ENCODE results near the gene C1orf35.
"Not testable (repeated sequence)": the region's sequence is repeated elsewhere in the genome, so short reads cannot be mapped to it uniquely, and the experiment has no call there.

C1orf35 gene

DNA sequence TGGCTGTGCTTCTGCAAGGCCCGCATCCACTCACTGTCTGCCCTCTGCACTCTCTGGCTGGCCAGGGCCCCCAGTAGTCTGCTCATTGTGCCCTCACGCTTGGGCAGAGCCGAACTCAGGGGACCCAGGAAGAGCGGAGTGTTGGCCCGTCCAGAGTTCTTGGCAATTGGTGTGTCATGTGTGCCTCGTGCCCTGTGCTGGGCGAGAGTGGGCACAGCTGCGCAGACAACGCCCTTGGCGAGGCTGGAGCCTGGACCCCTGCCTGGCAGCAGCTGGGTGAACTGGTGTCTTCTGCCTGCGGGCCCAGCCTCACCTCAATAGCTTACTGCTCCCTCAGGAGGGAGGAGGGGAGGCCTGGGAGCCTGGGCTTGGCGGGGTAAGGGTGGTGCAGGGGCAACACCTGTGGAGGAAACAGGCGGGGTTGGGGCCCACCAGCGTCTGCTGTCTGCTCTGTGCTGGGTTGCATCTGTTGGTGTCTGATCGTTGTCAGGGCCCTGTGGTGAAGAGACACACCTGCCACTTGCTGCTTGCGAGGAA lies 39.1 kb upstream of the C1orf35 start:
- DNase-seq (ENCODE audit: low spot score), result no peak

DNA sequence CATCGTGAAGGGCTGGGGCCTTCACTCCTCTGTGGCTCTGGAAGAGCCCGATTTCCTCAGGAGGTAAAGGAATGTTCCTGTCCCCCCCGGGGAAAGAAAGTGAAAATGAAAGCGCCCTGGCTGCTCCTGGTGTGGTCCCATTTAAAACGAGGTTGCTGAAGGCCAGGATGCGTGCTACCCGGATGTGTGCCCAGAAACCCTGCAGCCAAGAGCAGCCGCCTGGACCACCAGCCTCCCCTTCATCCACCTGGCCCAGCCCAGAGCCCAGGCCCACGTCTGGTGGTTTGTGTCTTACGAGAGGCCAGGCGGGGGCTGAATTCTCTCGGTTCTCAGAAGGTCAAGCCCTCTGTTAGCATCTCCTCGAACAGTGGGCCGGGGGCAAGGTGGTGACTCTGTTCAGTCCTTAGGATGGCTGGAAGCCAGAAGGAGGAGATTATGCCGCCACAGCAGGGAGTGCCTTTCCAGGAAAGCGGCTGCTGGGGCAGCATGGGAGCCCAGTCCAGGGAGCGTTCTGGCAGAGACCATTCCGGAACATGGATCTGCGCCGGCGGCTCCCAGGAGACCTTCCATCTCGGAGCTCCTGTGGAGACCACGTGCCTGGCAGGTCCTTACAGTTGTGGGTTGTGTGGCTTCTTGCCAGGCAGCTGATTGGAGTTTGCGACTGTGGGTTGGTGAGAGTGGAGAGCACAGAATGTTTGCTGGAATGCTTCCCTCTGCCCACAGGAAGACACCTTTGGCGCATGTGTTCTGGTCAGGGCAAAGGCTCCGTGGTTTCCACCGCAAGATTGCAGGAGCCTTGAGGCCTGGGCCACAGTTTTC lies 38.3 kb upstream of the C1orf35 start:
- DNase-seq (ENCODE audit: low spot score), result peak; percentile 63

DNA sequence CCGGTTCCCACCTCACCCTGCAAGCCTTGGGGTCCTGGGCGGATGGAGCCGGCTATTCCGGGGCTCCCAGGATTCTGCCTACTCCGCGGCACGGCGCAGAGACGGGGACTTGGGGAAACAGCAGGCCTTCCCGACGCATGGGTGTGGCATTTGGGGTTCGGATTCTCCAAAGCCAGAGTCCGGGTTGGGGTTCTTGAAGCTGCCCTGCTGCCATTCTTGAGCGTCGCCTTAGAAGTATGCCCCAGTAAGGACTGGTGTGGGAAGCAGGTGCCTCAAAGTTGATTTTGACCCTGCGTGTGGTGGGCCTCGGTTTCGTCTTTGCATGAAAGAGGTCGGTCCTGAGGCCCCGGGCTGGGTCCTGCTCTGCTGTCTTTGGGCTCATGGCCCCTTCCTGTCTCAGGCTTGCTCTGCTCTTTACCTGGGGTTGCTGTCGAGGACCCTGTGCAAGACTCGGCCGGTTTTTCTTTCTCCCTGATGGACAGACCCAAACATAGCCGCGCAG lies 37.6 kb upstream of the C1orf35 start:
- no peak for DNase-seq (ENCODE audit: low spot score)

DNA sequence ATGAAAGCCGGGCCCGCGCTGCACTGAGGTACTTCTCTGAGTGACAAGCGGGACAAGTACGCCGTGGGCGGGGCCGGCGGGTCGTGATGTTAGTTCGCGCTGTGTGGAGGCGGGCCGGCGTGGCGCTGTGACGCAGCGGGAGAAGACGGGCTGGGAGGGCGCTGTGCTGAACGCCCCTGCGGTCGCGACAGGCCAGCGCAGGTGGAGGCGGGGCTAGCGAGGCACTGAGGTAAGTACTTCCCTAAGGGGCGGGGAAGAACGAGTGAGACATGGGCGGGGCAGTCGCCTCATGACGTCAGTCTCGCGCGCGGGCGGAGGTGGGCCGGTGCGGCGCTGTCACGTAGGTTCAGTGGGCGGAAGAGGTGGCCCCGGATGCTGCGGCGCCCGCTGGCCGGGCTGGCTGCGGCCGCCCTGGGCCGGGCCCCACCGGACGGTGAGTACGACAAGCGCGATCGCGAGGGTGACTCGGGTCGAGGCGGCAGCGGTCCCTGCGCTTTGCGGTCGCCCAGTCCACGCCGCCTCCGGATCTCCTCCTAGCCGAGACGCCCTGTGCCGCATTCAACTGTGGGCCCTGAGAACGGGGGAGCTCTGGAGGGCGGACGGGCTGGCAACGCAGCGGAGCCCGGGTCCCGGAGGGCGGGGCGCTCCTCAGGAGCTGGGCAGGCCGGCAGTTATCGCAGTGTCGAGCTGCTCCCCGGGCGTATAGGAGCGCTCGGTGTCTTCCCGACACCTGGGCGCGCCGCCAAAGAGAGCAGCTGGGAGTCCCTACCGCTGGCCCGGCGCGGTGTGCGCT lies 37.0 kb upstream of the C1orf35 start, which contains the start of gene GUK1:
GUK1 (plus strand) TSS at position 349 of the 793 bp plus-strand sequence; CDS start at position 373, 24 bp downstream.
- DNase-seq (ENCODE audit: low spot score), result peak; percentile 96

DNA sequence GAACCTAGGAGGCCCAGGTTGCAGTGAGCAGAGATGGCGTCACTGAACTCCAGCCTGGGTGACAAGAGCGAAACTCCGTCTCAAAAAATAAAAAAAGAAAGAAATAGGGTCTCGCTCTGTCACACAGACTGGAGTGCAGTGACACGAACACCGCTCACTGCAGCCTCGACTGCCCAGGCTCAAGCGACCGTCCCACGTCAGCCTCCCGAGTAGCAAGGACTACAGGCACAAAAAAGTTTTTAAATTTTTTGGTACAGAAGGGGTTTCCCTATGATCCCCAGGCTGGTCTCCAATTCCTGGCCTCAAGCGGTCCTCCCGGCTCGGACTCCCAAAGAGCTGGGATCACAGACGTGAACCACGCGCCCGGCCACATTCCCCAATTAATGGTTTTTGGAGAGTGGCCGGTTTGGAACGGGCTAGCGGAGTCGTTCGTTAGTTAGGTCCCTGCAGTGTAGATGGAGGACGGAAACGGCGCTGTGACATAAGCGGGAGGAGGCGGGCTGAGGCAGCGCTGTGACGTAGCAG lies 36.3 kb upstream of the C1orf35 start:
- no peak for DNase-seq (ENCODE audit: low spot score)

DNA sequence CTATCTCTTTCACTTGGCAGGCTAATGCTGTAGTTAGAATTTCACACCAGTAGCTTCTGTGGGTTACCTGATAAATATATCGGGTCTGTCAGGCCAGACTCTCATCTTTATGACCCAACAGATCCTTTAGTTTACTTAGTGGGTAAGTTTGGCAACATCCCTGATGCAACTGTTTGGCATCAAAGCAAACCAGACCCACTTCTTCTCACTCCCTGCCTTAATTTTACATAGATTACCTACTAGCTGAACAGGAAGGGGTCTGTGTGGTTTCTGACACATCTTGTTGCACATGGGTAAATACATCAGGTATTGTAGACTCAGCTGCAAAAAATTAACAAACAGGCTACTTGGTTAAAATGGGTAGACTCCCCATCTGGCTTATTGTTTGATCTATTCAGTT lies 33.8 kb upstream of the C1orf35 start:
- DNase-seq (ENCODE audit: low spot score), result no peak

DNA sequence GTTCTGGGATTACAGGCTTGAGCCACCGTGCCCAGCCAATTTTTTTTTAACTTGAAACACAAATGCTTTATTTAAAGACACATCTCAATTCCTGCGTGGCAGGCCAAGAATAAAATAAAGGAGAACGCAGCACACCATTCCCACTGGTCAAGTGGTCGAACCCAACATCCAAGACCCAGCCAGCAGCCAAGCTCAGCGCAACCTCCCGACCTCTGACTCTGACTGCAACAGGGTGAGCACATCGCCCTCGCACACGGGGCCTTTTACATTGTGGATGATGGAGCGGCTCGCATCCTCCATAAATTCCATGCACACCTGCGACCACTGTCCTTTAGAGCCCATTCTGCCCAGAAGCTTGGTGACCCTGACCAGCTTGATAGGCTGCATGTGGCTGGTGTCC lies 31.5 kb upstream of the C1orf35 start:
- no peak for DNase-seq (ENCODE audit: low spot score)

DNA sequence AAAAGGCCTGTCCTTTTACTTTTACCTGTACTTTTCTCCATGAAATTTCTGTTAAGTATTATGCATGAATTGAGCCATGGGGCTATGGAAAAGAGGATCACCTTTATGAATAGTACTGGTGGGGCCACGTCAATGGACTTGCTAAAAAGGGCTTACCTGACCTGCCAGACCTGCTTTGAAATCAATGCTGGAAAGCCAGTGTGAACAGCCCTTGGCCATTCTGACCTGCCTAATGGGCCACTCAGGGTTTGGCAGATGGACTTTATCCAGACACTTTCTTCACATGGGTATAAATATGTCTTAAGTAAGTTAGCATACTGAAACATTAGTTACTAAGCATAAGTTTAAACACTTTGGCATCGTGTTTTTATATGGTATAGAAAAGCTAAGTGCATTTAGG lies 28.6 kb upstream of the C1orf35 start:
- DNase-seq (ENCODE audit: low spot score), result no peak

DNA sequence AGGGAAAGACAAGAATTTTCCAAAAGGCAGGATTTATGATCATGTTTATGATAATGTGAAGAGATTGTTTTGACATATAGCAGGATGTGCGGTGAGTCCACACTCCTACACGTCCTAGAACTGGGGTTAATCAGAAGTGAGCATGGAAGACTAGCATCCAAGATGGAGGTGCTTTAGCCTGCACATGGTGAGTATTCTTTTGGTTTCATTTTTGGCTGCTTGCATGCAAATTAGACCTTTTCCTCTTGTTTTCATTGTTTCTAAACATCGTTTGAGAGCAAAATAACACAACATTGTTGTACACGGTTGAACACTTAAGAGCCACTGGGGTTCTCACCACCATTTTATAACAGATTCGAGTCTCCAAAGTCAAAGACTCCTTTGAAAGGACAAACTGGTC lies 22.1 kb upstream of the C1orf35 start:
- DNase-seq (ENCODE audit: low spot score), result no peak

DNA sequence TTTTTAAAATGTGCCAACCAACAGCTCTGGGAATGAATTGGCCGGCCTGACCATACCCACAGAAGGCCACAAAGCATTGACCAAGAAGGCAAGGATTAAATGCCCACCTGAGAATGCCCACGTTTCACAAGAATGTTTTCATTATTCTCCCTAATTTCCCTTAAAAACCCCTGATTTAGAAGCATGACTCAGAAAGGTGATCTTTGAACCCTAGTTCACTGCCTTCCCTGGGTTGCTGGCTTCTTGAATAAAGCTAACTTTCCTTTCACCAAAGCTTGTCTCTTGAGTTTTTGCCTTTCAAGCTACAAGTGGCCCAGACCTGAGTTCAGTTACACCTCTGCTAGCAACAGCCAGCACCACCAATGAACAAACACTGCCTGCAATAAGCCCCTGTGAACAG lies 20.4 kb upstream of the C1orf35 start:
- no peak for DNase-seq (ENCODE audit: low spot score)

DNA sequence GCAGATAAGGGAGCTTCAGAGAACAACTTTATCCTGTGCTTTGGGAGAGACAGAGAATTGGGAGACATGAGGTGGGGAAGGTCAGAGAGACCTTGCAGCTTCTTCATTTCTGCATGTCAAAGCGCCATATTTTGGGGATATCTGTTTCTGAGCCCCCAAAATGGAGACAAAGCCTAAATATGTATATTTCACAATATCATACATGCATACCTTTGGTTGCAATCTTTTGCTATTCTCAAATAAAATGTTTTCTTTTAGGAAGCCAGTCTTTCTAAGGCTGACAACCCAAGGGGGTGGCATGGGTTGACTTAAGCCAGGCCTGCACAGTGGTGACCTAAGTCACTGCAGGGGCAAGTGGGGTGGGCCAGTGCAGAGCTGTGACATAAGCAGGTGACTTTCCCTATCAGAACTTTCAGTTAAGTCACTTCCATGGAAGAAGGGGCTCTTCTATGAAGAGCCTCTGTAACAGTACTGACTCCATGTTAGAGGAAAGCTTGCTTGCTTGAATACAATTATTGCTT lies 19.9 kb upstream of the C1orf35 start:
- no peak for DNase-seq (ENCODE audit: low spot score)

DNA sequence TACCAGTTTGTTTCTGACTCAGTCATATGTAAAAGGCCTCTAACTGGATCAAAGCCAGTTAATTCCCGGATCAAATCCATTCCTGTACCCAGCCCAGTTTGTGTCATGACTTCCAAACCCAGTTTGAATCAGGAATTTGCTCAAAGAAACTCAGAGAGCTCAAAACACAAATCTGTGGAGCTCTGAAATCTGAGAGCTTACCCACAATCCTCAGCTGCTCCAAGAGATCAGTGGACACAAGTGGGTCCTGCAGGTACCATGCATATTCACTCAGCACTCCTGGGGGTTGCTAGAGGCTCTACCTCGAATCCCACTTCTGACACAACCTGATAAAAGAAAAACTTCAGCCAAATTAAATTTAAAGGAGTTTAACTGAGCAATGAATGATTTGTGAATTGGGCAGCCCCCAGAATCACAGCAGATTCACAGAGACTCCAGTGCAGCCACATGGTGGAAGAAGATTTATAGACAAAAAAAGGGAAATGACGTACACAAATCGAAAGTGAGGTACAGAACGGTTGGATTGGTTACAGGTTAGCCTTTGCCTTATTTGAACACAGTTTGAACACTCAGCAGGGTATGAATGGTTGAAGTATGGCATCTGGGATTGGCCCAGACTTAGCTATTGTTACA lies 17.8 kb upstream of the C1orf35 start:
- DNase-seq (ENCODE audit: low spot score), result no peak

DNA sequence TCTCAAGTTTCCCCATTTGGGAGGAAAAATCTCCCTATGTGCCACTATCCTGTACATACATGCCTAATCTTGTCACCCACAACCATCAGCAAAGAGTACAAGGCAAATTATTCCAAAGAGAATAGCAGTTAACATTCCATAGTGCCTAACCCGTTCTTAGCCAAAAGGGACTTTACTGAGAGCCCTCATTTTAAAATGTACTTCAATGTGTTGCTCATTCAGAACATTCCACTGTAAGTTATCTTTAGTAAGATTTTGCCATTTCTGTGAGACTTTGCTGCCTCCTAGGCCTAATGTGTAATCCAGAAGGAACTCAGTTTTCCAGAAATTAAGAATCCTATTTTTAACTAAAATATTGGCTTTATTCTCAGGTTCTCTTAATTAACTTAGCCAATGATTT lies 17.2 kb upstream of the C1orf35 start:
- no peak for DNase-seq (ENCODE audit: low spot score)

DNA sequence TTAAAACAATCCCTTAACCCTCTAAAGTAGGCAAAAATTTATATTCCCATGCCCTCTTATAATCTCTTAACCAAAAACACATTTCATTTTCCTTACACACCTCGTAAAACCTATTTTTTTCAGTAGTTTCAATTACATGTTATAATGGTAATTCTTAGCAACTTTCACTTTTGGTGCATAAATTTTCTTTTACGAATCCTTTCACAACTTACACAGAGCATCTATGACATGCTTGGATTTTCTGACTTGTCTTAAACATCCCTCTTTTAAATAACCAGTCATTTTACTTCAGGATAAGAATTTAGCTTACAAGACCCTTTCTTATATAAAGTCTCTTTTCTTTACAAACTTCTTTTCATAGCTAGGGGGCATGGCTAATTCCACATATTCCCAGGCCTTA lies 14.9 kb upstream of the C1orf35 start:
- no peak for DNase-seq (ENCODE audit: low spot score)

DNA sequence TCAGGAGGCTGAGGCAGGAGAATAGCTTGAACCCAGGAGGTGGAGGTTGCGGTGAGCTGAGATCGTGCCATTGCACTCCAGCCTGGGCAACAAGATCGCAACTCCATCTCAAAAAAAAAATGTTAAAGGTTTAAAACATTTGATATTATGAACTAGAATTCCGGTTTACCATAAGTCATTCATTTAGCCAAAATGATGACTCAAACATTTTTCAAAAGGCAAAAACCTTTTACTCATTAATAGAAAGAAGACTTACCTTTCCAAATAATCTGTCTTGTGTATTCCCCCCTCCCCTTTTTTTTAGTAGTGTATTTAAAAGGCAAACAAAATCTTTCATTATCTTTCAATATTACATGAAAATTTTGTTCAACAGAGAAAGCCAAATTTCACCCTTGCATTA lies 14.2 kb upstream of the C1orf35 start:
- no peak for DNase-seq (ENCODE audit: low spot score)

DNA sequence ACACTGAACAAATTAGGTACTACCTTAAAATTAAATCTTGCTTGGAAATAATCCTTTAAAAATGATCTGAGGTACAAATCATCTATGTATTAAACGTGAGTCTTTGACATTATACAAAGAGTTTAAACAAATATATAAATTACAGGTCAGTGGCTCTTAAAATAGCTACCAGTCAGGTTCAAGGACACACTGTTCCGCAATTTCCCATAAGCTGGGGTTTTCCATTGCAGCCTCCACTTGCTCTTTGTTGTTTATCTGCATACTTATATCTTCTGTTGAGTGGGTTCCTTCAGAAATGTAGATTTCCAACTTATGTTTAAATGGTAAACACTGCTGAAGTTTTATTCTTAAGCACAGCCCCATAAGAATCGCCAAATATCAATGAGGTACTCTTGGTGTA lies 11.7 kb upstream of the C1orf35 start:
- DNase-seq (ENCODE audit: low spot score), result no peak

DNA sequence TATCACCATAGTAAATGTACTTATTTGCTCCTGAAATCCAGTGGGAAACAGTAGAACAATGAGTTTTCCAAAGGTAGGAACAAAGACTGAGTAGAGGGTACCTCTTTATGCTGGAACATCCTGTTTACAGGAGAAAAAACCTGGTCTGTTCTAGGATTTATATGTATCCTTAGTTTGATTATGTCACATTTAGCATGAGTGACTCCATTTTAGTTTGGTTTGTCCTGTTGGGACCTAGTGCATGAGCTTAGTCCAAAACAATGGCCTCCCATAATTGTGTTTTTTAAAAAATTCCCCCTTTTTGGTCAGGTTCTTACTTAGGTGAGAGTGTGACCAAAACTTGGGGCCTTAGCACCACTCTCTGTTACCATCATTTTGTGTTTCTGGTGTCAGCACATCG lies 9.5 kb upstream of the C1orf35 start:
- no peak for DNase-seq (ENCODE audit: low spot score)

DNA sequence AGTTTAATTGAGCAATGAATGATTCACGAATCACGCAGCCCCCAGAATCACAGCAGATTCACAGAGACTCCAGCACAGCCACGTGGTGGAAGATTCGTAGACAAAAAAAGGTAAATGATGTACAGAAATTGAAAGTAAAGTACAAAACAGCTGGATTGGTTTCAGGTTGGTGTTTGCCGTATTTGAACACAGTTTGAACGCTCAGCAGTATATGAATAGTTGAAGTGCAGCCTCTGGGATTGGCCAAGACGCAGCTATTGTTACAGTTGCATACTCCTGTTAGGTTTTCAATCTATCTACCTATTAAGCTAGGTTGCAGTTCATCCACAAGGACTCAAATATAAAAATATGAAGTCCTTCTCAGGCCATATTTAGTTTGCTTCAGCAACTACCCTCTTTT lies 9.0 kb upstream of the C1orf35 start:
- no peak for DNase-seq (ENCODE audit: low spot score)

DNA sequence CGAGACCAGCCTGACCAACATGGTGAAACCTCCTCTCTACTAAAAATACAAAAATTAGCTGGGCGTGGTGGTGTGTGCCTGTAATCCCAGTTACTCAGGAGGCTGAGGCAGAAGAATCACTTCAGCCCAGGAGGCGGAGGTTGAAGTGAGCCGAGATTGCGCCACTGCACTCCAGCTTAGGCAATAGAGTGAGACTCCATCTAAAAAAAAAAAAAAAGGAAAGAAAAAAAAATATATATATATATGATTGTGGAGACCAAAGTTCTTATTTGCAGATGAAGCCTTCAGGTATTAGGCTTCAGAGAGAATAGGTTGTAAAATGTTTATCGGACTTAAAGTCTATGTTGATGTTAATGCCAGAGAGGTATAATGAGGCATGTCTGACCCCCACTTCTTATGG lies 8.2 kb upstream of the C1orf35 start:
- not testable (repeated sequence) for DNase-seq (ENCODE audit: low spot score)

DNA sequence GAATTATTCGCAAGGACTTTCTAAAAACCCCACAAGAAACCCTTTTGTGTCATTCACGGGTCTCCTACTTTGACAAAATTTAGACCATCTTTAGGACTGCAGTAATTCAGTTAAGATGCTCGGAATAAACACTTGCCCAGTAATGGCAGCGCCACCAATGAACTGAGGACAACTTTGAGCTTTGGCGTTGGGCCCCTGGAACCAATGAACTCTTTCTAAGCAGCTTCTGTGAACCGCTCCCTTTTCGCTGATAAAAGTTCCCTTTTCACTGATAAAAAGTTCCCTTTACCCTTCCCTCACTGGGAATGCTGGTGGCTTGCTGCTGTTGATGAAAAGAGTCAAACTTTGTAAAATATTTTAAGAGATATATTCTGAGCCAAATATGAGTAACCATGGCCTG lies 7.4 kb upstream of the C1orf35 start:
- DNase-seq (ENCODE audit: low spot score), result no peak

DNA sequence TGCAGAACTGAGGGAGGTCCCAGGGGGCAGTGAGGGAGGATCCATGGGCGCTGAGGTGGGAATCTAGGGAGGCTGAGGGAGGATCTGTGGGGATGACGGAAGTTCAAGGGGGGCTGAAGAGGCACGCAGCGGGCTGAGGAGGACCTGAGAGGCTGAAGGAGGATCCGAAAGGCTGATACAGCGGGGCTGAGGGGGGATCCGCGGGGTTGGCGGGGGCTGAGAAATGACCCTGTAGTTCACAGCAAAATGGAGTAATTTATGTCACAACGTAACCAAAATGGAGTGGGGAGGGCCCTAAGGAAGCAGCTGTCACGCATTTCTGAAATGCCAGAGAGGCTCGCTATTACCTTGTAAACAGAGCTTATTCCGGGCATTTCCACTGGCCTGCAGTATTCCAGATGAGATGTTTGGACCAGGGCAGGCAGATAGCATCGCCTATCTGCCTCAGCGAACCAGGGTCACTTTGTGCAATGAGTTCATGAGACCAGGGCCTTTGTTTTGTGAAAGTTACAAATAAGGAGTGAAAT lies 6.9 kb upstream of the C1orf35 start:
- no peak for DNase-seq (ENCODE audit: low spot score)

Measured in GM03348 (cell line).